ENCODE data around the gene SGK2. TPM values are rescaled to one million over a fixed set of nuclear protein-coding genes. Genes with fewer than 3 reads are reported as not detected.
"Not testable (repeated sequence)": the region's sequence is repeated elsewhere in the genome, so short reads cannot be mapped to it uniquely, and the experiment has no call there.

The SGK2 gene
- total and polyA plus RNA-seq, 4 donors: 2.7 to 5.0 (median 3.1) TPM

DNA sequence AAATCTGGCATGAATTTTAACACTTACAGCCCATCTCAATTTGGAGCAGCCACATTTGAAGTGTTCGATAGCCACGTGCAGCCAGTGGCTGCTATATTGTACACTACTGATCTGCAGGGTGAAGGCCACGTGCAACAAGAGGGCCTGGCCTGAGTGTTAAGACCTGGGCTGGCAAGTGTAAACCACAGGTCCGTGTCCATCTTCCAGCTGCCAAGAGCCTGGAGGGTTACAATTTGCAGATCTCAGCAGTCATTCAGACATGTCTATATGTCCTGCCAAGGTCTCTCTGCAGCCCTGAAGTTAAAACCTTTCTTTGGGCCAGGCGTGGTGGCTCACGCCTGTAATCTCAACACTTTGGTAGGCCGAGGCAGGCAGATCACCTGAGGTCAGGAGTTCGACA, 14.1 kb downstream of the SGK2 start:
- ATAC-seq (ENCODE audit: low FRiP score): no peak
- DNase-seq: no peak
- WGBS, 2 donors: 93 to 94% methylated on average over 8 of the region's 8 CpGs
- Histone ChIP-seq H3K27ac (ENCODE audit: low read depth in 1 of 2, low read length in 2 of 2) (no peak overlapping the region), H3K36me3 (ENCODE audit: control insufficient read depth in 1 of 2, insufficient read depth in 2 of 2, low read length in 1 of 2) (no peaks in the 10 kb centered on the region), H3K4me1 (ENCODE audit: control insufficient read depth in 1 of 2, insufficient read depth in 2 of 2, low read length in 2 of 2) (no peaks in the 10 kb centered on the region), H3K27me3 (ENCODE audit: control insufficient read depth in 1 of 2, insufficient read depth in 2 of 2, low read length in 1 of 2) (no peaks in the 10 kb centered on the region), H3K9me3 (ENCODE audit: control insufficient read depth, low read length) (no peaks in the 10 kb centered on the region), H3K4me3 (ENCODE audit: low read length in 2 of 2) (no peak overlapping the region)
- intact Hi-C loops (cut with DNase I): no loop called here

GRCh38 chr20:43576108-43576507, 17.3 kb downstream of the SGK2 start:
- Histone ChIP-seq H3K4me1 (ENCODE audit: control insufficient read depth in 1 of 2, insufficient read depth in 2 of 2, low read length in 2 of 2) (no peaks in the 10 kb centered on the region), H3K36me3 (ENCODE audit: control insufficient read depth in 1 of 2, insufficient read depth in 2 of 2, low read length in 1 of 2) (no peaks in the 10 kb centered on the region), H3K9me3 (ENCODE audit: control insufficient read depth, low read length) (no peaks in the 10 kb centered on the region), H3K4me3 (ENCODE audit: low read length in 2 of 2) (no peak overlapping the region), H3K27me3 (ENCODE audit: control insufficient read depth in 1 of 2, insufficient read depth in 2 of 2, low read length in 1 of 2) (no peaks in the 10 kb centered on the region), H3K27ac (ENCODE audit: low read depth in 1 of 2, low read length in 2 of 2) (no peak overlapping the region)
- DNase-seq: no peak
- intact Hi-C loops (cut with DNase I): no loop called here
- WGBS, 2 donors: 82 to 85% methylated on average over 10 of the region's 10 CpGs
- ATAC-seq (ENCODE audit: low FRiP score): no peak

DNA sequence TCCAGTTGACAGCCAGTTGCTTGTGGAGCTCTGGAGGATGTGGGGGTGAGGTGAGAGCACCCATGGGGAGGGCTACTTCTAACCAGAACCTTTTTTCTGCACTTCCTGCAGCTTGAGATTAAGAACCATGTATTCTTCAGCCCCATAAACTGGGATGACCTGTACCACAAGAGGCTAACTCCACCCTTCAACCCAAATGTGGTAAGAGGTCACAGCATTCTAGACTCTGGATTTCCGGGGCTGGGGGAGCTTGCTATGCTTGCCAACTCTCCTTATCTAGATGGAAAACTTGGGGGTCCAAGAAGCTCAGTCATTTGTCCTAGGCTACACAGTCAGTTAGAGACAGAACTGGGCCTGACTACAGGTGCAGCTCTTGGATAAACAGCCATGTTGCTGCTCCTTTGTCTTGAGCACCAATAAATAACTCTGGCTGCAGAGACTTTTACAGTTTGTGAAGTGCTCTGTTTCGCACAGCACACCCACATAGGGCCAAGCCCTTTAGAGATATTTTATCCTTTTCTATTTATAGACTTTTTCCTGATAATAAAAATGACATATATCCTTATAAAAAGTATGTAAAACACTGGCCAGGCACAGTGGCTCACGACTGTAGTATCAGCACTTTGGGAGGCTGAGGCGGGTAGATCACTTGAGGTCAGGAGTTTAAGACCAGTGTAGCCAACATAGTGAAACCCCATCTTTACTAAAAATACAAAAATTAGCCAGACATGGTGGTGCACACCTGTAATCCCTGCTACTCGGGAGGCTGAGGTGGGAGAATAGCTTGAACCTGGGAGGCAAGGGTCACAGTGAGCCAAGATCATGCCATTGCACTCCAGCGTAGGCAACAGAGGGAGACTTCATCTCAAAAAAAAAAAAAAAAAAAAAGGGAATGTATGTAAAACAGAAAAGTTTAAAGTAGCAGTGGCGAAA, 21.3 kb downstream of the SGK2 start:
- intact Hi-C loops (cut with DNase I): no loop called here
- Histone ChIP-seq H3K4me1 (ENCODE audit: control insufficient read depth in 1 of 2, insufficient read depth in 2 of 2, low read length in 2 of 2) (no peaks in the 10 kb centered on the region), H3K36me3 (ENCODE audit: control insufficient read depth in 1 of 2, insufficient read depth in 2 of 2, low read length in 1 of 2) (no peaks in the 10 kb centered on the region), H3K27ac (ENCODE audit: low read depth in 1 of 2, low read length in 2 of 2) (no peak overlapping the region), H3K4me3 (ENCODE audit: low read length in 2 of 2) (no peak overlapping the region), H3K9me3 (ENCODE audit: control insufficient read depth, low read length) (no peaks in the 10 kb centered on the region), H3K27me3 (ENCODE audit: control insufficient read depth in 1 of 2, insufficient read depth in 2 of 2, low read length in 1 of 2) (no peaks in the 10 kb centered on the region)
- no peak for DNase-seq
- no peak for ATAC-seq (ENCODE audit: low FRiP score)
- 61 to 70% methylated on average over 7 of the region's 7 CpGs for WGBS, 2 donors

GRCh38 chr20:43583133-43583864, 24.5 kb downstream of the SGK2 start:
- intact Hi-C loops (cut with DNase I): no loop called here
- DNase-seq (no peak), ATAC-seq (ENCODE audit: low FRiP score) (no peak)
- no peaks in the 10 kb centered on the region for H3K9me3 ChIP-seq (ENCODE audit: control insufficient read depth, low read length)
- no peaks in the 10 kb centered on the region for H3K36me3 ChIP-seq (ENCODE audit: control insufficient read depth in 1 of 2, insufficient read depth in 2 of 2, low read length in 1 of 2)
- no peaks in the 10 kb centered on the region for H3K27me3 ChIP-seq (ENCODE audit: control insufficient read depth in 1 of 2, insufficient read depth in 2 of 2, low read length in 1 of 2)
- H3K4me3 ChIP-seq (ENCODE audit: low read length in 2 of 2): no peak overlapping the region
- WGBS, 2 donors: 78 to 85% methylated on average over 7 of the region's 7 CpGs
- no peaks in the 10 kb centered on the region for H3K4me1 ChIP-seq (ENCODE audit: control insufficient read depth in 1 of 2, insufficient read depth in 2 of 2, low read length in 2 of 2)
- H3K27ac ChIP-seq (ENCODE audit: low read depth in 1 of 2, low read length in 2 of 2): no peak overlapping the region

GRCh38 chr20:43583982-43584432, 25.2 kb downstream of the SGK2 start:
- H3K4me3 ChIP-seq (ENCODE audit: low read length in 2 of 2): no peak overlapping the region
- peak; percentile 70 for ATAC-seq (ENCODE audit: low FRiP score)
- 6 to 7% methylated on average over 2 of the region's 2 CpGs for WGBS, 2 donors

DNA sequence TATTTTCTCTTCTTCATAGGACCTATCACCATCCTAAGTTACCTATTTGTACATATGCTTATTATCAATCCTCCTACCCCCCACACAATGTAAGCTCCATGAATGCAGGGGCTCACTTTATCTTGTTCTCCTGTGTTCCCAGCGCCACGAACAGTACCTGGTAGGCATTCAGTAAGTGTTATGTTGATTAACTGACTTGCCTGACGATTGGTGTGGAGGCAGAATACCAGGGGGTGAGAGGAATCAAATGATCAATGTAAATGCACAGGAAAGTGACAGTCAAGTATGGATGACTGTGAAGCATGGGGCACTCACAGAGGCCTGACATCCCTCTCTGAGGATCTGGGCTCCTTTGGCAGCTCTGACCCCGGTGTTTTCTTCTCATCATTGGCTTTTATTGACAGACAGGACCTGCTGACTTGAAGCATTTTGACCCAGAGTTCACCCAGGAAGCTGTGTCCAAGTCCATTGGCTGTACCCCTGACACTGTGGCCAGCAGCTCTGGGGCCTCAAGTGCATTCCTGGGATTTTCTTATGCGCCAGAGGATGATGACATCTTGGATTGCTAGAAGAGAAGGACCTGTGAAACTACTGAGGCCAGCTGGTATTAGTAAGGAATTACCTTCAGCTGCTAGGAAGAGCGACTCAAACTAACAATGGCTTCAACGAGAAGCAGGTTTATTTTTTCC, 25.8 kb downstream of the SGK2 start:
- Histone ChIP-seq H3K9me3 (ENCODE audit: control insufficient read depth, low read length) (no peaks in the 10 kb centered on the region), H3K4me3 (ENCODE audit: low read length in 2 of 2) (no peak overlapping the region), H3K36me3 (ENCODE audit: control insufficient read depth in 1 of 2, insufficient read depth in 2 of 2, low read length in 1 of 2) (no peaks in the 10 kb centered on the region), H3K27me3 (ENCODE audit: control insufficient read depth in 1 of 2, insufficient read depth in 2 of 2, low read length in 1 of 2) (no peaks in the 10 kb centered on the region), H3K4me1 (ENCODE audit: control insufficient read depth in 1 of 2, insufficient read depth in 2 of 2, low read length in 2 of 2) (no peaks in the 10 kb centered on the region), H3K27ac (ENCODE audit: low read depth in 1 of 2, low read length in 2 of 2) (no peak overlapping the region)
- intact Hi-C loops (cut with DNase I): no loop called here
- ATAC-seq (ENCODE audit: low FRiP score) (no peak), DNase-seq (no peak)
- 76 to 85% methylated on average over 7 of the region's 7 CpGs for WGBS, 2 donors

More at GRCh38 chr20:43583982-43584432, 25.2 kb downstream of the SGK2 start:
- Histone ChIP-seq H3K36me3 (ENCODE audit: control insufficient read depth in 1 of 2, insufficient read depth in 2 of 2, low read length in 1 of 2) (no peaks in the 10 kb centered on the region), H3K4me1 (ENCODE audit: control insufficient read depth in 1 of 2, insufficient read depth in 2 of 2, low read length in 2 of 2) (no peaks in the 10 kb centered on the region), H3K9me3 (ENCODE audit: control insufficient read depth, low read length) (no peaks in the 10 kb centered on the region), H3K27me3 (ENCODE audit: control insufficient read depth in 1 of 2, insufficient read depth in 2 of 2, low read length in 1 of 2) (no peaks in the 10 kb centered on the region), H3K27ac (ENCODE audit: low read depth in 1 of 2, low read length in 2 of 2) (no peak overlapping the region)
- intact Hi-C loops (cut with DNase I): no loop called here
- peak; percentile 91 to 92 for DNase-seq

- ATAC-seq (ENCODE audit: low FRiP score) (no peak), DNase-seq (no peak)
- Histone ChIP-seq H3K36me3 (ENCODE audit: control insufficient read depth in 1 of 2, insufficient read depth in 2 of 2, low read length in 1 of 2) (no peaks in the 10 kb centered on the region), H3K9me3 (ENCODE audit: control insufficient read depth, low read length) (no peaks in the 10 kb centered on the region), H3K4me1 (ENCODE audit: control insufficient read depth in 1 of 2, insufficient read depth in 2 of 2, low read length in 2 of 2) (no peaks in the 10 kb centered on the region), H3K27ac (ENCODE audit: low read depth in 1 of 2, low read length in 2 of 2) (no peak overlapping the region), H3K4me3 (ENCODE audit: low read length in 2 of 2) (no peak overlapping the region), H3K27me3 (ENCODE audit: control insufficient read depth in 1 of 2, insufficient read depth in 2 of 2, low read length in 1 of 2) (no peaks in the 10 kb centered on the region)
- intact Hi-C loops (cut with DNase I): no loop called here
- 86 to 87% methylated on average over 8 of the region's 8 CpGs for WGBS, 2 donors
These were observed 27.8 kb downstream of the SGK2 start for GRCh38 chr20:43586641-43587040.

DNA sequence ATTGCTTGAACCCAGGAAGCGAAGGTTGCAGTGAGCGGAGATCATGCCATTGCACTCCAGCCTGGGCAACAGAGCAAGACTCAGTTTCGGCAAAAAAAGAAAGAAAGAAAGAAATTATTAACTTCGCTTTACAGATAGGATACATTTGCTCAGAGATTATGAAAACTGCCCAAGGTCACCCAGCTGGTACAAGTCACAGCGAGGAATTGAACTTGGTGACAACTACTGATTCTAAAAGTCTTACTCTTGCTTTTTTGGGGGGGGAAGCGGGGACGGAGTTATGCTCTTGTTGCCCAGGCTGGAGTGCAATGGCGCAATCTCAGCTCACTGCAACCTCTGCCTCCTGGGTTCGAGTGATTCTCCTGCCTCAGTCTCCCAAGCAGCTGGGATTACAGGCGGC, 29.7 kb downstream of the SGK2 start:
- intact Hi-C loops (cut with DNase I); H3K27ac ChIP-seq (ENCODE audit: low read depth in 1 of 2, low read length in 2 of 2); H3K4me1 ChIP-seq (ENCODE audit: control insufficient read depth in 1 of 2, insufficient read depth in 2 of 2, low read length in 2 of 2); DNase-seq; ATAC-seq (ENCODE audit: low FRiP score); H3K9me3 ChIP-seq (ENCODE audit: control insufficient read depth, low read length); H3K4me3 ChIP-seq (ENCODE audit: low read length in 2 of 2); H3K27me3 ChIP-seq (ENCODE audit: control insufficient read depth in 1 of 2, insufficient read depth in 2 of 2, low read length in 1 of 2); H3K36me3 ChIP-seq (ENCODE audit: control insufficient read depth in 1 of 2, insufficient read depth in 2 of 2, low read length in 1 of 2): not testable (repeated sequence)
- 95 to 96% methylated on average over 10 of the region's 10 CpGs for WGBS, 2 donors
